GM12864 (cell line): Measurements from ENCODE around the gene YOD1.

Experiments used
- DNase-seq: peaks from one replicate; pipeline ENCODE4 v3.0.0-alpha.2; 2011; ENCODE audit warnings: low read depth
- H3K4me3 ChIP-seq: 2 replicates; pipeline ENCODE4 v1.5.1; 2011; ENCODE audit warnings: mild to moderate bottlenecking, low read depth, low read length, control low read depth
- TF ChIP-seq, protein P1 (sequence below): IDR thresholded peaks from 2 replicates; pipeline ENCODE4 v1.5.1; 2011; ENCODE audit warnings: low read depth, mild to moderate bottlenecking, moderate library complexity, low read length, control low read depth, inconsistent platforms; ENCODE audit errors: missing control alignments

YOD1 gene

DNA sequence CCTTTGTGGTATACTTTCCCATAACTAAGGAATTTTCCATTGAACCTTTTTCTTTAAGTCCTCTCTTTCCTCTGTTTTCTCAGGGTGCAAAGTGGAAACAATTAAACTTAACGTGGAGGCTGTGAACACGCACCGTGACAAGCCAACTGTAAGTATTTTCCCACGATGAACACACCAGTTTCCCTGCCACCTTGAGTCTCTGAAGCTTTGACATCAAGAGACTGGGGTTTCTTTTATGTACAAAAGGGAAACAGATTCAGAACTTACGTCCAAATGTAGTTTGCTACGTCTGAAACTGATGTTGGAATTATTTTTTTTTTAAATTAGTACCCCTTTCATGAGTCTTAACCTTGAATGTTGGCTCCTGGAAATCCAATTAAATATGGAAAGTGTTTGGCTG lies 20.4 kb upstream of the YOD1 start:
- TF ChIP-seq, protein P1, sequence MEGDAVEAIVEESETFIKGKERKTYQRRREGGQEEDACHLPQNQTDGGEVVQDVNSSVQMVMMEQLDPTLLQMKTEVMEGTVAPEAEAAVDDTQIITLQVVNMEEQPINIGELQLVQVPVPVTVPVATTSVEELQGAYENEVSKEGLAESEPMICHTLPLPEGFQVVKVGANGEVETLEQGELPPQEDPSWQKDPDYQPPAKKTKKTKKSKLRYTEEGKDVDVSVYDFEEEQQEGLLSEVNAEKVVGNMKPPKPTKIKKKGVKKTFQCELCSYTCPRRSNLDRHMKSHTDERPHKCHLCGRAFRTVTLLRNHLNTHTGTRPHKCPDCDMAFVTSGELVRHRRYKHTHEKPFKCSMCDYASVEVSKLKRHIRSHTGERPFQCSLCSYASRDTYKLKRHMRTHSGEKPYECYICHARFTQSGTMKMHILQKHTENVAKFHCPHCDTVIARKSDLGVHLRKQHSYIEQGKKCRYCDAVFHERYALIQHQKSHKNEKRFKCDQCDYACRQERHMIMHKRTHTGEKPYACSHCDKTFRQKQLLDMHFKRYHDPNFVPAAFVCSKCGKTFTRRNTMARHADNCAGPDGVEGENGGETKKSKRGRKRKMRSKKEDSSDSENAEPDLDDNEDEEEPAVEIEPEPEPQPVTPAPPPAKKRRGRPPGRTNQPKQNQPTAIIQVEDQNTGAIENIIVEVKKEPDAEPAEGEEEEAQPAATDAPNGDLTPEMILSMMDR: no peak
- no peak for DNase-seq
- H3K4me3 ChIP-seq: no peak overlapping the region

DNA sequence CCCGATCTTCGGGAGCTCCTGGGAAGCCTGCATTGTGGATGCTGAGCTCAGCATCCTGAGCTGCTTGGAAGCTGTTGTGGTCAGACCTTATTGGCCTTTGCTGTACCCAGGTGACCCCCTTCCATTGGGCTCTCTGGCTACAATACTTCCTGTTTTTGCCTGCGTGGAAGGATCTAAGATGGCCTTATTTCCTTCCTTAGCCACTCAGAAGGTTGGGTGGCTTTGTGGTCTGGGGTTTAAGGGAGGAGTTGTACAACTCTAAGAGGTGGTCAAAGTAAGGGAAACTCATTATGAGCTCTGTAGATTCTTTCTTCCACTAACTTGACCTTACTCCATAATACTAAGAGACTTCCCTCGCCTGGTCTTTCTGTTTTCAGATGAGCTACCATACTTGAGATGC lies 19.8 kb upstream of the YOD1 start:
- no peak overlapping the region for H3K4me3 ChIP-seq
- TF ChIP-seq, protein P1: no peak
- DNase-seq: no peak

DNA sequence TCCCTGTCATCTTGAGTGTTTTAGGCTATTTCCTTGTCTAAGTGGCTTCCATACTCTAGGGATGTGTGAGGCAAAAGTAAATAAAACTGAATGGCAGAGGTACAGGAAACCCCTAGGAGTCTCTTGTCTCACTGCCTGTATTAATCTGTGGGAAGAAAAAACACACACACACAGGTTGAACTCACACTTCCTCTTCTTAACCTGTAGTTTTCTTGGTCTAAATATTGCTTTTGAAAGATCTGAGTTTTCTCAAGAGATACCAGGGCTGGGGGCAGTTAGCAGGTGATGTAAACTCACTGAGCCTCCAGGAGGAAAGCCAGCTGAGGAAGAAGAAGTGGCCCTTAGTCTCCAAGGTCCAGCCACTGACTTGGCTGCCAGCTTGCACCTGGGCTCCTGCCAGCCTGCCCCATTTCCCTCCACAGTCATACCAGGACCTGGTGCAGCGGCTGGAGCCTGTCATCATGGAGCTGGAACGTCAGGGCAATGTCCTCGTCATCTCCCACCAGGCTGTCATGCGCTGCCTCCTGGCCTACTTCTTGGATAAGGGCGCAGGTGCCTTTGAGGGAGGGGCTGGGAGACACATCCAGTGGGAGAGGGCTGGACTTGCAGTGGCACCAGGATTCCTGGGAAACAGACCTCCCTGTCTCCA lies 19.0 kb upstream of the YOD1 start:
- TF ChIP-seq, protein P1: no peak
- DNase-seq: no peak
- H3K4me3 ChIP-seq: no peak overlapping the region

DNA sequence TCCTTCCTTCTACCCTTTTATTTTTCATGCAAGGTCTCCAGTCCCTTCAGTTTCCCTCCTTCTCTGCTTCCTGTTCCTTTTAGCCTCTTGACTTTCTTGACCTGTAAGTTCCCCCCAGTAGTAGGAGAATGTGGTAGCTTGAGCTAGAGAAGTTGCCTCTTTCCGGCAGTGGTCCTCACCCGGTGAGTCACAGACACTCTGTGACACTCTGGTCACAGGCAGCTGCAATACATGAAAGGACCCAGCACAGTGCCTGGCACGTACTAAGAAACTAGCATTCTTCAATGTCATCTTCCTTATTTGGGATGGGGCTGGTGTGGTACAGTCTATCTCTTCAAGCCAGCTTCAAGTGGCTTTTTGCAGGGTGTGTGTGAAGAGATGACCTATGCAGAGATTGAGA lies 18.1 kb upstream of the YOD1 start:
- TF ChIP-seq, protein P1: no peak
- DNase-seq: no peak
- no peak overlapping the region for H3K4me3 ChIP-seq

DNA sequence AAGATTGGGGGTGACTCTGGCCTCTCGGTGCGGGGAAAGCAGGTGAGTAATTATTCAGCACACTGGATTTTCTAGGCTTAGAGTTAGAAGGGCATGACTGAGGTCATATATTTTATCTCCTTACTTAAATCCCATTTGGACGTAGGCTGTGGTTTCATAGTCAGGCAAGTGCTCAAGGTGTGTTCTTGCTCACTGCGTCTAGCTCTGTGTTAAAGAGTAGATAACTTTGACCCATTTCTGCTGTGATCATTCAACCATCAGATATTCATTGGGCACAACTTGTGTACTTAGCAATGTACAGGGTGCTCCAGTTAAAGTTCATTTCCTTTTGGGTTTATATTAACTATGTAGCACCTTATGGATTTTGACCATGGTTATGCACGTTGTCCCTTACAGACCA lies 16.7 kb upstream of the YOD1 start:
- TF ChIP-seq, protein P1: no peak
- DNase-seq: no peak
- H3K4me3 ChIP-seq: no peak overlapping the region

DNA sequence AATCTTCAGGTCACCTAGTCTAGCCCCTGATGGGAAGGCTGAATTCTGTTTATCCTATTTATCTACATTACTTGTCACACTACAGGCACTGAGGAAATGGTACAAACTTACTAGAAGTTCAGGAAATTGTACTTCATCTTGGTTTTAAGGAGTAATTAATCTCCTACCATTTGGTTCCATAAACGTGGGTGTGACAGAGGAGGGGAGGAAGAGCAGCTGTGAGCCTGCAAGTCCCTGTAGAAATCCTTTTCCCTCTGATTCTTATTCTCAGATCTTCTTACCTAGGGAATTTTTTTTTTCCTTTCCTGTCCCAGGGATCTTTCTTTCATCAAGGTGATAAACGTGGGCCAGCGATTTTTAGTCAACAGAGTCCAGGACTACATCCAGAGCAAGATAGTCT lies 16.2 kb upstream of the YOD1 start:
- TF ChIP-seq, protein P1: no peak

DNA sequence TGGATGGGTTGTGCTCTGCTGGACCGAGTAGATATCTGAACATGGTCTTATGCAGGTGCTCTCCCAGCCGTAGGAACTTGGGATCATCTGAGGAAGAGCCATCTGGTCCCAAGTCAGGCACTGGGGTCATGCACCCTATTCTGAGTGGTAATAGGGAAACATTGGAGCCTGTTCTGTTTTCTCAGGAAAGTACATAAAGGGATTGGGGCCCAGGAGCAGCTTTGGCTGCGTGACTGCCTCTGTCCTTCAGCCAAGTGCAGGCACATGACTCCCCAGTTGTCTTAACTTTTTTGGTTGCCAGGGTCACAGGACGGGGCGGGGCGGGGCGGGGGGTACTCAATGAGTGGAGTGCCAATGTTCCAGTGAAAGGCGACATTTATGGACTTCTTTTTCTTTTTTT lies 13.6 kb upstream of the YOD1 start:
- DNase-seq: no peak

More for the DNA sequence above, 16.2 kb upstream of the YOD1 start:
- no peak overlapping the region for H3K4me3 ChIP-seq
- DNase-seq: no peak

More for the DNA sequence above, 13.6 kb upstream of the YOD1 start:
- no peak overlapping the region for H3K4me3 ChIP-seq
- TF ChIP-seq, protein P1: no peak
